HG03469 (cell line): Measurements from ENCODE around the gene UBE2S.

Experiments used
- ATAC-seq: cut with Tn5 transposase; IDR thresholded peaks from one replicate; pipeline ENCODE4 v1.9.1; 2021; ENCODE audit warnings: mild to moderate bottlenecking, moderate library complexity, moderate number of reproducible peaks; ENCODE audit not compliant: unreplicated experiment

The UBE2S gene

GRCh38 chr19:55366790-55367189 lies 40.8 kb downstream of the UBE2S start:
- no peak for ATAC-seq

- ATAC-seq = no peak
These were observed 41.6 kb downstream of the UBE2S start for GRCh38 chr19:55365964-55366363.

- no peak for ATAC-seq
These were observed 42.3 kb downstream of the UBE2S start for GRCh38 chr19:55365245-55365644.

GRCh38 chr19:55362990-55363716 lies 44.4 kb downstream of the UBE2S start, which contains the start of gene GARIN5B:
Gene GARIN5B (minus strand): TSS chr19:55363260. CDS start chr19:55363066, 194 bp downstream.
- ATAC-seq = no peak

GRCh38 chr19:55362174-55362989 lies 45.2 kb downstream of the UBE2S start:
- ATAC-seq = no peak

GRCh38 chr19:55360902-55361301 lies 46.7 kb downstream of the UBE2S start:
- no peak for ATAC-seq

GRCh38 chr19:55358943-55359908 lies 48.4 kb downstream of the UBE2S start:
- ATAC-seq = no peak

GRCh38 chr19:55358493-55358892 lies 49.1 kb downstream of the UBE2S start:
- no peak for ATAC-seq

GRCh38 chr19:55355213-55355821 lies 52.3 kb downstream of the UBE2S start:
- no peak for ATAC-seq

- no peak for ATAC-seq
These were observed 52.8 kb downstream of the UBE2S start, which contains the start of gene COX6B2 for GRCh38 chr19:55354698-55355212. Gene COX6B2 (minus strand): TSS chr19:55354719. CDS start chr19:55354521, 198 bp downstream.

GRCh38 chr19:55353803-55354697 lies 53.5 kb downstream of the UBE2S start:
- ATAC-seq = no peak

- no peak for ATAC-seq
These were observed 54.2 kb downstream of the UBE2S start for GRCh38 chr19:55353356-55353802.

- ATAC-seq = no peak
These were observed 54.9 kb downstream of the UBE2S start for GRCh38 chr19:55352549-55353145.

GRCh38 chr19:55352040-55352439 lies 55.5 kb downstream of the UBE2S start:
- ATAC-seq = no peak

- ATAC-seq = no peak
These were observed 56.8 kb downstream of the UBE2S start for GRCh38 chr19:55350620-55351315.
